ENCODE data around the gene ADCY4. TPM values are rescaled to one million over a fixed set of nuclear protein-coding genes. Genes with fewer than 3 reads are reported as not detected.

Gene ADCY4
- total and polyA plus RNA-seq, 4 donors, result 22.6 to 42.8 (median 36.0) TPM

- 84 to 96% methylated on average over 6 of the region's 6 CpGs for WGBS, 2 donors
- ATAC-seq (ENCODE audit: insufficient read depth, low FRiP score) (no peak), DNase-seq (no peak)
- Histone ChIP-seq H3K4me1 (ENCODE audit: control insufficient read depth in 5 of 5, insufficient read depth in 5 of 5, low read length in 5 of 5) (peaks cover 0 to 5% (median 0%) of the 10 kb centered on the region in 5 donors), H3K9me3 (ENCODE audit: control insufficient read depth in 4 of 4, insufficient read depth in 3 of 4, low read length in 3 of 4) (no peaks in the 10 kb centered on the region), H3K36me3 (ENCODE audit: control insufficient read depth in 4 of 4, insufficient read depth in 4 of 4, low read length in 4 of 4) (no peaks in the 10 kb centered on the region), H3K9ac (ENCODE audit: insufficient read depth in 1 of 2, low read length in 2 of 2) (no peak overlapping the region), H3K4me3 (no peak overlapping the region), H3K27me3 (ENCODE audit: control insufficient read depth in 3 of 3, insufficient read depth in 3 of 3, low read length in 2 of 3) (no peaks in the 10 kb centered on the region), H3K27ac (ENCODE audit: low read depth in 1 of 2, low read length in 1 of 2) (peak overlapping the region in 1 of 2 donors; percentile 56)
- no peak for TF ChIP-seq CTCF (IDR thresholded peaks at IDR 0.05; ENCODE audit: control extremely low read depth, extremely low read depth)
These were observed 53.9 kb downstream of the ADCY4 start for GRCh38 chr14:24280797-24281460.

DNA sequence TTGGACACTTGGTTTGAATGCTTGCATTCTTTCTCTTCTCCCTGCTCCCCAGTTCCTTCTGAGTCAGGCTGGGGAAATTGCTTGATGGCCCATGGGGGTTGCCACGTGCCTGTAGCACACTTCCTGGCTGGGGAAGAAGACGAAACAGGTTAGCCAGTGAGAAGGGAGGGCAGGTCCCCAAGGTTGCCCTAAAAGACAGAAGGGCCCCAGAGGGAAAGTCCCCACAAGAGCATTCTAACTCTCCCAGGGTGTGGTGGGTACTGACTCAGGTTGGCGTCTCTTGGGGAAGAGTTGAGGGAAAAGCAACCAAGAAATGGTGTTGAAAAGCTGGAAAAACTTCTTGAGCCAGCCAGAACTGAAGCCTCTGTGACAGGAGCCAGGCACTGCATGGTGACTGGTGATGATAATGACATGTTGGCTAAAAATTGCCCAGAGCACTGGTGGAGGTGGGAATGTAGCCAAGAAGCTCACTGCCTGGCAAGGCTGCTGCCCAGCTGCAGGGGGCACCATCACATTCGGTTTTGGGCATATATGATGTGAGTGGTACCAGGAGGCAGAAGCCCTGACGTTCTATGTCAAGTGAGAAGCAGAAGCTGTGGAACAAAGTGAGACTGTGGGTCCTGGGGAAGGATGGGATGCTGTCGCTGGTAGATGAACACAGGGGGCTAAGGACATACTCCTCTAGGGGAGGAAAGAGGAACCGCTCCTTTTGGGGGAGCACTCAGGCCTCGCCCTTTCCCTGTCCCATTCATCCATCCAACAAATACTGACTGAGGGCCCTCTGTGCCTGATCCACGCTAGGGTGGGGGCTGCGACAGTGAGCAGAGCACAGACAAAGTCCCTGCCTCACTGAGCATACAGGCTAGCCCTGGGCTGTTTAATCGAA is 55.3 kb downstream of the ADCY4 start:
- 58 to 73% methylated on average over 11 of the region's 11 CpGs for WGBS, 2 donors
- H3K27ac ChIP-seq (ENCODE audit: low read depth in 1 of 2, low read length in 1 of 2), result peak overlapping the region in 1 of 2 donors; percentile 81
- no peak for TF ChIP-seq CTCF (IDR thresholded peaks at IDR 0.05; ENCODE audit: control extremely low read depth, extremely low read depth)
- H3K36me3 ChIP-seq (ENCODE audit: control insufficient read depth in 4 of 4, insufficient read depth in 4 of 4, low read length in 4 of 4), result no peaks in the 10 kb centered on the region
- H3K27me3 ChIP-seq (ENCODE audit: control insufficient read depth in 3 of 3, insufficient read depth in 3 of 3, low read length in 2 of 3), result no peaks in the 10 kb centered on the region
- no peaks in the 10 kb centered on the region for H3K9me3 ChIP-seq (ENCODE audit: control insufficient read depth in 4 of 4, insufficient read depth in 3 of 4, low read length in 3 of 4)
- no peak for DNase-seq
- peaks cover 0 to 5% (median 0%) of the 10 kb centered on the region in 5 donors for H3K4me1 ChIP-seq (ENCODE audit: control insufficient read depth in 5 of 5, insufficient read depth in 5 of 5, low read length in 5 of 5)
- no peak overlapping the region for H3K9ac ChIP-seq (ENCODE audit: insufficient read depth in 1 of 2, low read length in 2 of 2)
- no peak for ATAC-seq (ENCODE audit: insufficient read depth, low FRiP score)
- no peak overlapping the region for H3K4me3 ChIP-seq

GRCh38 chr14:24278424-24278823 is 56.4 kb downstream of the ADCY4 start:
- Histone ChIP-seq H3K36me3 (ENCODE audit: control insufficient read depth in 4 of 4, insufficient read depth in 4 of 4, low read length in 4 of 4) (no peaks in the 10 kb centered on the region), H3K4me3 (no peak overlapping the region), H3K27ac (ENCODE audit: low read depth in 1 of 2, low read length in 1 of 2) (no peak overlapping the region), H3K9ac (ENCODE audit: insufficient read depth in 1 of 2, low read length in 2 of 2) (no peak overlapping the region), H3K27me3 (ENCODE audit: control insufficient read depth in 3 of 3, insufficient read depth in 3 of 3, low read length in 2 of 3) (no peaks in the 10 kb centered on the region), H3K9me3 (ENCODE audit: control insufficient read depth in 4 of 4, insufficient read depth in 3 of 4, low read length in 3 of 4) (no peaks in the 10 kb centered on the region), H3K4me1 (ENCODE audit: control insufficient read depth in 5 of 5, insufficient read depth in 5 of 5, low read length in 5 of 5) (peaks cover 0 to 5% (median 0%) of the 10 kb centered on the region in 5 donors)
- no peak for DNase-seq
- 92 to 93% methylated on average over 5 of the region's 5 CpGs for WGBS, 2 donors
- ATAC-seq (ENCODE audit: insufficient read depth, low FRiP score), result no peak
- no peak for TF ChIP-seq CTCF (IDR thresholded peaks at IDR 0.05; ENCODE audit: control extremely low read depth, extremely low read depth)
